GM21423 (cell line): ENCODE results near the gene COQ8B.

Experiments used
- ATAC-seq: cut with Tn5 transposase; IDR thresholded peaks from one replicate; pipeline ENCODE4 v1.9.1; 2021; ENCODE audit warnings: mild to moderate bottlenecking, moderate library complexity; ENCODE audit not compliant: unreplicated experiment

The COQ8B gene

DNA sequence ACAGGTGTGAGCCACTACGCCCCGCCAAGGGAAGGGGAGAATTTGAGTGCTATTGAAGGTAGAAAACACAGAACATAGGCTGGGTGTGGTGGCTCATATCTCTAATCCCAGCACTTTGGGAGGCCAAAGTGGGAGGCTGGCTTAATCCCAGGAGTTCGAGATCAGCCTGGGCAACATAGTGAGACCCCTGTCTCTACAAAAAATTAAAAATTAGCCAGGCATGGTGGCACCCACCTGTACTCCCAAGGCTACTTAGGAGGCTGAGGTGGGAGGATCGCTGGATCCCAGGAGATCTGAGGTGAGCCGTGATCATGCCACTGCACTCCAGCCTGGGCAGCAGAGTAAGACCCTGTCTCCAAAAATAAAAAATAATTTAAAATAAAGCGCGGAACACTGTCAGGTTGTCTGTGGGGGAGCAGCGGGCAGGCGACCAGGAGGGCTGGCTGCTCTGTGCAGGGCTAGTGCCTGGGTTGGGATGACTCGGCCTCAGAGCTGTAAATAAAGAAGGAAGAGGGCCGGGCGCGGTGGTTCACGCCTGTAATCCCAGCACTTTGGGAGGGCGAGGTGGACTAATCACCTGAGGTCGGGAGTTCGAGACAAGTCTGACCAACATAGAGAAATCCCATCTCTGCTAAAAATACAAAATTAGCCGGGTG lies 74.5 kb downstream of the COQ8B start:
- ATAC-seq: no peak
